ENCODE measurements around the gene RFX3.

Gene RFX3

GRCh38 chr9:3525836-3526164 is at the start of gene RFX3:
Gene RFX3 (minus strand): TSS chr9:3526001. CDS start chr9:3395588, 130,413 bp downstream.
- peak; percentile 95 for DNase-seq (ENCODE audit: low spot score)

- no peak for DNase-seq (ENCODE audit: low spot score)
These were observed 45.7 kb upstream of the RFX3 start for GRCh38 chr9:3571500-3571899.

GRCh38 chr9:3569529-3569928 is 43.7 kb upstream of the RFX3 start:
- no peak for DNase-seq (ENCODE audit: low spot score)

- DNase-seq (ENCODE audit: low spot score), result no peak
These were observed 42.2 kb upstream of the RFX3 start for GRCh38 chr9:3567988-3568387.

- DNase-seq (ENCODE audit: low spot score), result no peak
These were observed 27.4 kb upstream of the RFX3 start for GRCh38 chr9:3553076-3553765.

- no peak for DNase-seq (ENCODE audit: low spot score)
These were observed 23.4 kb upstream of the RFX3 start for GRCh38 chr9:3549225-3549624.

GRCh38 chr9:3548648-3549047 is 22.8 kb upstream of the RFX3 start:
- no peak for DNase-seq (ENCODE audit: low spot score)

GRCh38 chr9:3541206-3541605 is 15.4 kb upstream of the RFX3 start:
- DNase-seq (ENCODE audit: low spot score), result no peak

- DNase-seq (ENCODE audit: low spot score), result no peak
These were observed 9.0 kb upstream of the RFX3 start for GRCh38 chr9:3534614-3535404.

GRCh38 chr9:3532158-3532557 is 6.4 kb upstream of the RFX3 start:
- DNase-seq (ENCODE audit: low spot score), result no peak

- DNase-seq (ENCODE audit: low spot score), result peak; percentile 81
These were observed 2.6 kb upstream of the RFX3 start for GRCh38 chr9:3528451-3528850.

- peak; percentile 75 for DNase-seq (ENCODE audit: low spot score)
These were observed 1.5 kb upstream of the RFX3 start for GRCh38 chr9:3526997-3527940.

- DNase-seq (ENCODE audit: low spot score), result peak; percentile 90
These were observed 580 bp upstream of the RFX3 start for GRCh38 chr9:3526165-3526996.

- DNase-seq (ENCODE audit: low spot score), result peak; percentile 23
These were observed 535 bp downstream of the RFX3 start for GRCh38 chr9:3525096-3525835.

GRCh38 chr9:3521966-3522365 is 3.8 kb downstream of the RFX3 start:
- DNase-seq (ENCODE audit: low spot score), result no peak

- no peak for DNase-seq (ENCODE audit: low spot score)
These were observed 5.2 kb downstream of the RFX3 start for GRCh38 chr9:3520564-3520963.

GRCh38 chr9:3517377-3518048 is 8.3 kb downstream of the RFX3 start:
- no peak for DNase-seq (ENCODE audit: low spot score)

GRCh38 chr9:3516667-3517330 is 9.0 kb downstream of the RFX3 start:
- no peak for DNase-seq (ENCODE audit: low spot score)

- DNase-seq (ENCODE audit: low spot score), result no peak
These were observed 10.4 kb downstream of the RFX3 start for GRCh38 chr9:3515405-3515804.

- no peak for DNase-seq (ENCODE audit: low spot score)
These were observed 11.0 kb downstream of the RFX3 start for GRCh38 chr9:3514786-3515185.

Measured in RKO (cell line).